Upper lobe of left lung (tissue), 6 donors: ENCODE measurements around the gene TRMT5. TPM values are rescaled to one million over a fixed set of nuclear protein-coding genes. Genes with fewer than 3 reads are reported as not detected.

Experiments used
- ATAC-seq, 2 donors: fragments of 200-7000 bp; cut with Tn5 transposase; one replicate each; pipeline ENCODE4 v1.9.1; 2022; ENCODE audit warnings: mild to moderate bottlenecking in 2 of 2, moderate library complexity in 2 of 2; ENCODE audit not compliant: low FRiP score in 2 of 2
- DNase-seq, 2 donors: peaks; one replicate each; pipeline ENCODE4 v3.0.0-alpha.2; 2019 to 2020
- H3K27ac ChIP-seq, 4 donors: fragments of 200-600 bp; sonication (generic); one replicate each; pipeline ENCODE4 v1.5.1; 2016 to 2019
- H3K27me3 ChIP-seq, 4 donors: fragments of 200-600 bp; sonication (generic); one replicate each; pipeline ENCODE4 v1.5.1; 2017 to 2019
- H3K36me3 ChIP-seq, 4 donors: fragments of 200-600 bp; sonication (generic); one replicate each; pipeline ENCODE4 v1.5.1; 2016 to 2019
- H3K4me1 ChIP-seq, 4 donors: fragments of 200-600 bp; sonication (generic); one replicate each; pipeline ENCODE4 v1.5.1; 2018 to 2019
- H3K4me3 ChIP-seq, 4 donors: fragments of 200-600 bp; sonication (generic); one replicate each; pipeline ENCODE4 v1.5.1; 2017 to 2019; ENCODE audit warnings: mild to moderate bottlenecking in 2 of 4, moderate library complexity in 1 of 4
- H3K9me3 ChIP-seq, 4 donors: fragments of 200-600 bp; sonication (generic); one replicate each; pipeline ENCODE4 v1.5.1; 2018 to 2019
- EP300 ChIP-seq, 4 donors: sonication (generic); formaldehyde crosslinking; IDR thresholded peaks; one replicate each; pipeline ENCODE4 v1.5.1; 2017; ENCODE audit warnings: antibody characterized with exemption in 4 of 4, control low read depth in 2 of 4
- POLR2A ChIP-seq, 4 donors: fragments of 450-650 bp; IDR thresholded peaks; one replicate each; pipeline ENCODE4 v1.5.1; 2016 to 2017; ENCODE audit warnings: antibody characterized with exemption in 4 of 4, mild to moderate bottlenecking in 2 of 4
- POLR2AphosphoS5 ChIP-seq, 2 donors: sonication (generic); formaldehyde crosslinking; IDR thresholded peaks; one replicate each; pipeline ENCODE4 v1.5.1; 2017; ENCODE audit warnings: antibody characterized with exemption in 2 of 2
- WGBS, 2 donors: methylation state at CpG; one replicate each; pipeline ENCODE4 v1.1.5; 2017 to 2018; 5-methylcytosine and 5-hydroxymethylcytosine counted together
- total RNA-seq, 6 donors: library from RNA; depleted of rRNA in 4 of 6; stranded (reverse); fragments of >200 nt in 4 of 6; gene quantifications; one replicate each; pipeline versions ENCODE4 v1.1.0 to v1.2.1, GENCODE V29; 2016 to 2021
- TF ChIP-seq, protein P1 (sequence below), 6 experiments: fragments of 450-650 bp in 4 of 6; fragments of 200-600 bp in 2 of 6; sonication (generic) in 2 of 6; IDR thresholded peaks; one replicate each; pipeline ENCODE4 v1.5.1; 2016 to 2019; ENCODE audit warnings: antibody characterized with exemption in 6 of 6
- donor health status: DM: no; HTN: no; CAD: no; lungs with moderate emphysema.
- donor health status: DM: no; HTN: yes; CAD: no; lungs with severe emphysema.

The TRMT5 gene
- total RNA-seq, 6 donors from 2014 or later: 2.0 to 53.4 (median 9.1) TPM

DNA sequence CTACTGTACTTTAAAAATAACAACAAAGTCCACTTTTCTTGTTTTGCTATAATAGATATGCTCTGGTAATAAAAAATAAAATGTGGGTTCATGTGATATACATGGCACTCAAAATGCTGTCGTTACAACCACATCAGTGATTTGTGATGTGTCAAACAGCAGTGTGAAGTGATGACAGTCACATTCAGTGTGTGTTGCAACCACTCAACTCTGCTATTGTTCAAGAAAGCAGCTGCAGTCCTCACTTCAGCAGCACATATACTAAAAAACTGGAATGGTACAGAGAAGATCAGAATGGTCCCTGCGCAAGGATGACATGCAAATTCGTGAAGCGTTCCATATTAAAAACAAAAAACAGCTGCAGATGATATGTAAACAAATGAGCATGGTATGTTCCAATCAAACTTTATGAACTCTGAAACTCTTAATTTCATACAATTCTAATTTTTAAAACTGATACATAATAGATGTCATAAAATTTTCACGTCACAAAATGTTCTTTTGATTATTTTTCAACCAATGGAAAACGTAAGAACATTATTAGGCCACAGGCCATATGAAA lies 6.7 kb downstream of the TRMT5 start:
- H3K4me3 ChIP-seq: no peak overlapping the region
- DNase-seq (no peak), ATAC-seq (no peak)
- 83% methylated on average over 6 of the region's 6 CpGs for WGBS, 2 donors
- H3K27ac ChIP-seq: no peak overlapping the region
- H3K4me1 ChIP-seq: peaks cover 0 to 7% (median 4%) of the 10 kb centered on the region in 4 donors
- H3K27me3 ChIP-seq: no peaks in the 10 kb centered on the region
- no peaks in the 10 kb centered on the region for H3K9me3 ChIP-seq
- no peak for TF ChIP-seq POLR2A (IDR thresholded peaks at IDR 0.05)
- TF ChIP-seq EP300 (IDR thresholded peaks at IDR 0.05): no peak
- TF ChIP-seq, protein P1, sequence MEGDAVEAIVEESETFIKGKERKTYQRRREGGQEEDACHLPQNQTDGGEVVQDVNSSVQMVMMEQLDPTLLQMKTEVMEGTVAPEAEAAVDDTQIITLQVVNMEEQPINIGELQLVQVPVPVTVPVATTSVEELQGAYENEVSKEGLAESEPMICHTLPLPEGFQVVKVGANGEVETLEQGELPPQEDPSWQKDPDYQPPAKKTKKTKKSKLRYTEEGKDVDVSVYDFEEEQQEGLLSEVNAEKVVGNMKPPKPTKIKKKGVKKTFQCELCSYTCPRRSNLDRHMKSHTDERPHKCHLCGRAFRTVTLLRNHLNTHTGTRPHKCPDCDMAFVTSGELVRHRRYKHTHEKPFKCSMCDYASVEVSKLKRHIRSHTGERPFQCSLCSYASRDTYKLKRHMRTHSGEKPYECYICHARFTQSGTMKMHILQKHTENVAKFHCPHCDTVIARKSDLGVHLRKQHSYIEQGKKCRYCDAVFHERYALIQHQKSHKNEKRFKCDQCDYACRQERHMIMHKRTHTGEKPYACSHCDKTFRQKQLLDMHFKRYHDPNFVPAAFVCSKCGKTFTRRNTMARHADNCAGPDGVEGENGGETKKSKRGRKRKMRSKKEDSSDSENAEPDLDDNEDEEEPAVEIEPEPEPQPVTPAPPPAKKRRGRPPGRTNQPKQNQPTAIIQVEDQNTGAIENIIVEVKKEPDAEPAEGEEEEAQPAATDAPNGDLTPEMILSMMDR (IDR thresholded peaks at IDR 0.05): no peak
- no peak for TF ChIP-seq POLR2AphosphoS5 (IDR thresholded peaks at IDR 0.05)
- peaks cover 0 to 19% (median 0%) of the 10 kb centered on the region in 4 donors for H3K36me3 ChIP-seq

DNA sequence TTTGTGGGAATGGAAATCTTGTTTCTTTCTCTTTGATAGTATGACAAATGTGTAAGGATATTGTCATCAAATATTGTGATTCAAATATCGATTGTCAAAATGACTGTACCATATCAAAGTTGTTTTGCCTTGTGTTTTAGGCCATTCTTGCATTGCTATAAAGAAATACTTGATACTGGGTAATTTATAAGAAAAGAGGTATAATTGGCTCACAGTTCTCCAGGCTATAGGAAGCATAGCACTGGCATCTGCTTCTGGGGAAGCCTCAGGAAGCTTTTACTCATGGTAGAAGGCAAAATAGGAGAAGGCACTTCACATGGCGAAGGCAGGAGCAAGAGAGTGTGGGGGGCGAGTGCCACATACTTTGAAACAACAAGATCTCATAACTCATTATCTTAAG lies 7.8 kb downstream of the TRMT5 start:
- DNase-seq: no peak
- TF ChIP-seq EP300 (IDR thresholded peaks at IDR 0.05): no peak
- no peak for TF ChIP-seq POLR2A (IDR thresholded peaks at IDR 0.05)
- TF ChIP-seq, protein P1 (IDR thresholded peaks at IDR 0.05): no peak
- no peak for TF ChIP-seq POLR2AphosphoS5 (IDR thresholded peaks at IDR 0.05)

DNA sequence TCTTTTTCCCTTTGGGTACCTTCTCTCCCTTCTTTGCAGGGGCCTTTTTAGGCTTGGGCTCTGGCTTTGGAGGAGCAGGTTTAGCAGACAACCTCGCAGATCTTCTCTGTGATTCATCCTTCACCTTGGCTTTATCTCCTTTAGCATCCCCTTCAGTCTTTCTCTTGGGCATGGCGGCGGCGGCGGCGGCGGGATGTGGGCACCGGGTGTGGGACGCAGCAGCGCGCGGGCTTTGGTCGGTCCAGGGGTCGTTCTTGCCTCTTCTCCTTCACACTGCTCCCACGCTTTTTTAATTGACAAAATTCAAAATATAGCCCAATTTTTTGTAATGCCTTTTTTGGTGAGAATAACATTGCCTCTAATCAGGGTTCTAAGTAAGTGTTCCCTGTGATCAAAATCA lies 8.6 kb downstream of the TRMT5 start:
- TF ChIP-seq EP300 (IDR thresholded peaks at IDR 0.05) (no peak), POLR2A (IDR thresholded peaks at IDR 0.05) (no peak), POLR2AphosphoS5 (IDR thresholded peaks at IDR 0.05) (no peak)
- TF ChIP-seq, protein P1 (IDR thresholded peaks at IDR 0.05): no peak
- Histone ChIP-seq H3K4me3 (no peak overlapping the region), H3K4me1 (no peaks in the 10 kb centered on the region), H3K27ac (no peak overlapping the region), H3K36me3 (peaks cover 0 to 19% (median 0%) of the 10 kb centered on the region in 4 donors), H3K9me3 (no peaks in the 10 kb centered on the region), H3K27me3 (no peaks in the 10 kb centered on the region)
- DNase-seq (peak in 1 of 2 donors; percentile 78), ATAC-seq (no peak)
- 97 to 99% methylated on average over 15 of the region's 15 CpGs for whole genome bisulfite sequencing, 2 donors

More for the DNA sequence above, 7.8 kb downstream of the TRMT5 start:
- Histone ChIP-seq H3K9me3 (no peaks in the 10 kb centered on the region), H3K4me3 (no peak overlapping the region), H3K4me1 (peaks cover 0 to 3% (median 0%) of the 10 kb centered on the region in 4 donors), H3K27me3 (no peaks in the 10 kb centered on the region), H3K36me3 (peaks cover 0 to 19% (median 0%) of the 10 kb centered on the region in 4 donors), H3K27ac (no peak overlapping the region)
- WGBS, 2 donors: 96 to 98% methylated on average over 3 of the region's 3 CpGs
- no peak for ATAC-seq

DNA sequence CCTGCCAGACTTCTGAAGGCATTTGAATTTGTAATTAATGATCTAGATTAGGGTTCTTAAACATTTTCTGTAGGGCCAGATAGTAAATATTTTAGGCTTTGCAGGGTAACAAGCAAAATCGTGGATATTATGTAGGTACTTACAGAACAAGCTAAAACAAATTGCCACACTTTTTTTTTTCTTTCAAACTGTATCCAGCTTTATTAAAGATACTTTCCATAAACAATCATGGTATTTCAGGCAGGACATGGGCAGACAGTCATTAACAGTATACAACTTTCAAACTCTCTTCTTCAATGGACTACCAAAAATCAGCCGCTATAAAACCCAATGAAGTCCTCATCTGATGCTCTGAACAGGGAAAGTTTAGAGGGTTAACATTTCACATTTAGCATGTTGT lies 9.6 kb downstream of the TRMT5 start:
- 36 to 38% methylated on average over 2 of the region's 2 CpGs for WGBS, 2 donors
- H3K4me1 ChIP-seq: no peaks in the 10 kb centered on the region
- H3K4me3 ChIP-seq: no peak overlapping the region
- DNase-seq: no peak
- no peak overlapping the region for H3K27ac ChIP-seq
- no peaks in the 10 kb centered on the region for H3K27me3 ChIP-seq
- TF ChIP-seq POLR2A (IDR thresholded peaks at IDR 0.05) (no peak), POLR2AphosphoS5 (IDR thresholded peaks at IDR 0.05) (no peak), EP300 (IDR thresholded peaks at IDR 0.05) (no peak)
- TF ChIP-seq, protein P1 (IDR thresholded peaks at IDR 0.05): no peak
- H3K36me3 ChIP-seq: peaks cover 0 to 18% (median 0%) of the 10 kb centered on the region in 4 donors
- H3K9me3 ChIP-seq: no peaks in the 10 kb centered on the region
- ATAC-seq: no peak

DNA sequence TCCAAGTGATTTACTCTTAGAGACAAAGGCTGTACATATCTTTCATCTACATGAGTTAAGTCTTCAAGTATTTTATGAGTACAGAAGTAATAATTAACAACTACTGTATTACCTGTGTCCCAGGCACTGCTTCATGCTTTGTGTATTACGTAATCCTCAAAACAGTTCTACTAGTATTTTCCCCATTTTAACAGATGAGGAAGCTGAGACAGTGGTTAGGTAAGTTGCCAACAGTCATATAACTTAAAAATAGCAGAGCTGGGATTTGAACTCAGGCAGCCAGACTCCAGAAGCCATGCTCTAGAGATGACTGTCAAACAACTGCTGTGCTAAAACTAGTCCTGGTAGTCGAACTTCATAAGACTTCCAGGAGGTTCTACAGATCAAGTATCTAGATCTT lies 10.7 kb downstream of the TRMT5 start:
- Histone ChIP-seq H3K36me3 (peaks cover 0 to 8% (median 0%) of the 10 kb centered on the region in 4 donors), H3K4me1 (no peaks in the 10 kb centered on the region), H3K9me3 (no peaks in the 10 kb centered on the region), H3K27ac (no peak overlapping the region), H3K4me3 (no peak overlapping the region), H3K27me3 (no peaks in the 10 kb centered on the region)
- DNase-seq (no peak), ATAC-seq (no peak)
- 77 to 94% methylated on average over 2 of the region's 2 CpGs for WGBS, 2 donors
- TF ChIP-seq, protein P1 (IDR thresholded peaks at IDR 0.05): no peak
- no peak for TF ChIP-seq POLR2A (IDR thresholded peaks at IDR 0.05)
- no peak for TF ChIP-seq POLR2AphosphoS5 (IDR thresholded peaks at IDR 0.05)
- no peak for TF ChIP-seq EP300 (IDR thresholded peaks at IDR 0.05)
